NCI-H146 treated with DMSO at 0.1 percent for 48 hours (cell line): ENCODE results near the gene SPART.
"Not testable (repeated sequence)": the region's sequence is repeated elsewhere in the genome, so short reads cannot be mapped to it uniquely, and the experiment has no call there.

ENCODE experiments used
- DNase-seq: peaks from one replicate; lab custom pipeline; 2025; ENCODE audit not compliant: unreplicated experiment; lab: John Stamatoyannopoulos, UW

Gene SPART

DNA sequence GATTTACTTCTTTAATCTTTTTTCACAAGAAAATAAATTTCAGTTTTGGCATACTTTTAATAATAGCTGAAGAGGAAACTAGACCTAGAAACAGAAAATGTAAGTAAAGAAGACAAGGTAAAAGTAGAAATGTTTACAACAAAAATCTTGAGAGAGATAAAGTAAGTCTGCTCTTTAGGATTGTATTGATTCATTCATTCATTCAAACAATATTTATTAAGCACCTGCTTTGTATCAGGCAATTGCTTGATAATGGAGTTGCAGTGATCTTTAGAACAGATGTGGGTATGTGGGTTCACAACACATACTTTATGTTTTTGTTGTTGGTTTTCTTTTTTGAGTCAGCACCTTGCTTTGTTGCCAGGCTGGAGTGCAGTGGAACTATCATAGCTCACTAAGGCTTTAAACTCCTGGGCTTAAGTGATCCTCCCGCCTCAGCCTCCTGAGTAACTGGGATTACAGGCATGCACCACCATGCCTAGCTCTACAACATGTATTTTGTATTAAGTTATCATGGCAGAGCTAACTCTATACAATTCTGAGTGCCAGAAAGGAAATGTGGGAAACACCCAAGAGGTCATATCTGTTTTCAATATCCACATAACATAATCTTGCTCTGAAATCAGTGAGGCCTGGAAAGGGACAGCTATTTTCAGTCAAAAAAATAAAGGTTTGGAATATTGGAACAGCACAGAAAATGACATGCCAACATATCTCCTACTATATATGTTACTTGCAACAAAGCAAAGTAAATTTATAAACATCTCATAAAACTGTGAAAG lies 8.8 kb upstream of the SPART start:
- DNase-seq: no peak

DNA sequence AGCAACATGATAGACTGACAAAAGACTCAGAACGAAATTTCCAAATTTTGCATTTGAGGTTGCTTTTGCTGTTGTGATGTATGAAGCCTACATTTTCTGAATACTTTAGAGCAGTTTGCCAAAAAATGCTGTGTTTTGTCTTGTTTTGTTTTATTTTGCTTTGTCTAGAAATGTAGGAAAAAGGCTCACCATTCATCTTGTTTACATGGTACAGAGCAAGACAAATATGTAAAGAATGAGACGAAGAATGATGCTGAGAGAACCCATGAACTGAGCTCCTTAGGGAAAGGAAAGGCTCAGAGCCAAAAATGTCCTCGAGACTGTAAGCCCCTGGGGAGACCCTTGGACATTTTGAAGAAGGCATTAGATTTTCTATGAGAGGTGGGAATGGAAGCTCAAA lies 6.8 kb upstream of the SPART start:
- DNase-seq: no peak

DNA sequence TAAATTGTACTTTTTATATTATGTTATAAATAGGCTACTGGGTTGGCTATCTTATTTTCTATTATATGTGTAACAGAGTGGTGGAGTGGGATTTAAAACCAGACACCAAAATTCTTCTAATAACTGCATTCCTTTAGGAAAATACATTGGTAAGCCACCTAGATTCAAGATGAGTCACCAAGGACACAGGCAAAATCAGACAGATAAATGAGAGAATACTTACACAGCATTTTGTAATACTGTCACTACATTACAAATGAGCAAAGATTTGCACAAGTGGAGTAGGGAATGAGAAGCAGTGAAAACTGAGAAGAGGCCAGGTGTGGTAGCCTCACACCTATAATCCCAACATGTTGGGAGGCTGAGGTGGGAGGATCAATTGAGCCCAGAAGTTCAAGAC lies 6.2 kb upstream of the SPART start:
- DNase-seq: no peak

DNA sequence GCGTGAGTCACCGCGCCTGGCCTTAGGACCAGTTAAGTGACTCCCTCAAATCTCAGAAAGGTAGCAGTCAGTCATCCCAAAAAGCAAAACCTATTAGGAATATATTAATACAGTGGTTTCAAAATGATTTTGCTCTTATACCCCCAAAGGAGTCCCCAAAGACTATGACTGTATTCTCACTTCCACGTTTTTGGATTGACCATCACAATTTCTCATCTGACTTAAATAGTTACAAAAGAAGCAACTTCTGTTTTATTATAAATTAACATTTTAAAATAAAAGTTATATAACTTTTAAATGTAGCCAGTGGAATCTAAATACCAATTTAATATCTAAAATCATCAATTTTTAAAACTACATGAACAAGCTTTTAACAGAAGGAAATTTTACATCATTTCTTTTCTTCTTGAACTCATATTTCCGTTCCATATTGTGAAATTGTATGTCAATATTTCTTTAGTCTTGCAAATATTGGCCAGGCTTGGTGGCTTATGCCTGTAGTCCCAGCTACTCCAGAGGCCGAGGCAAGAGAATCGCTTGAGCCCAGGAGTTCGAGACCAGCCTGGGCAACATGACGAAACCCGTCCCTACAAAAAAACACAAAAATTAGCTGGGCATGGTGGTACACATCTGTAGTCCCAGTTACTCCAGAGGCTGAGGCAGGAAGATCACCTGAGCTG lies 1.5 kb upstream of the SPART start:
- no peak for DNase-seq

DNA sequence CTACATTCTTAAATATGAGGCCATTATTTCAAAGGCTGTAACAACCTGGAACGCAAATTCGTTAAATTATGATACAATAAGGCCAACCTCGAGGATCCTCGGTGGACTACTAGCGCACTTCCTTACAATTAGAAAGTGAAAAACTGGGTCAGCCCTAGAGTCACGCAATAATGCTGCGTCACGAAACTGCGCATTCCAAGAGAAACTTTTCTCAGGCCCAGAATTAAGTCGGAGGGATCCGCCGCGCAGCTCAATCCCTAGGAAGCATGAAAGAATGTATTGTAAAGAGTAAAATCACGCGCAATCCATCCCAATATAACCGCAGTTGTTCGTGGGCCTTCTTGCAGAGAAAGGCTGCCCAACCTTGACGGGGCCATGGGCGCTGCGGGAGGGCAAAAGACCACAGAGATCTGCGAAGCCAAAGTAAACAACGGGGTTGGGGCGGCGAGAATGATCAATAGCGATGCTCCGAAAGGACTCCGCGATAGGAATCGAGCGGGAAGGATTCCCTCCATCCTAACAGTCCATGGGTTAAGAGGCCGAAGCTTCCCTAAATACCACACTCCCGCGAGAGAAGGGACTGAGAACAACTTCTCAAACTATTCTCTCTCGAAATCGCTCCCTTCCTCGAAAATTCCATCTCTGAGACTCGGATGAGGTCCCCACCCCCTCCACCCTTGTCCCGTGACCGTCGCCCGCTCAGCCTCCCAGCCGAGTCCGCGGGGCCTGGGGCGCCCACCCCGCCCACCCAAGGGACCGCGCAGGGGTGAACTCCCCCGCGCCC lies 564 bp downstream of the SPART start:
- DNase-seq: no peak

DNA sequence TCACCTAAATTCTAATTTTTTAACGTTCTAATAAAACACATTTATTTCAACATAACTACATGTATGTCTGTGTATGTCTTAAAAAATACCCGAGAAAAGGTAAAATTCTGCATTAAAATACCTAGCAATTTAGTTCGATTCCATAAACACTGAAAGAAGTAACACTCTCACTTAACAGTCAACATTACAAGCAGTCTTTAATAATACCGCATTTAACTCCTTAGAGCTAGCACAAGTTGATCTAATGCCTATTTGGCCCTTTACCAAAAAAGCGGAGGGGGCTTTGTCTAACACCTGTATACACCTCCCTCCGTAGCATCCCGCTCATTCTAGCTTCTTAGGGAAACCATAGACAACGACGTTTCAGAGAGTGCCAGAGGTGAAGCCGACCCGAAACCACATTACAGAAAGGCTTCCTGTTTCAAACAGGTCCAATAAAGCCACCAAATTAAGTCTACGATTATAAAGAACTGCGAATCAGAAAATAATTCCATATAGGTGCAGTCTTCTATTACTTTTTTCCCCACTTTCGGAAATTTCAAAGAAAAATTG lies 1.2 kb downstream of the SPART start:
- DNase-seq: no peak

DNA sequence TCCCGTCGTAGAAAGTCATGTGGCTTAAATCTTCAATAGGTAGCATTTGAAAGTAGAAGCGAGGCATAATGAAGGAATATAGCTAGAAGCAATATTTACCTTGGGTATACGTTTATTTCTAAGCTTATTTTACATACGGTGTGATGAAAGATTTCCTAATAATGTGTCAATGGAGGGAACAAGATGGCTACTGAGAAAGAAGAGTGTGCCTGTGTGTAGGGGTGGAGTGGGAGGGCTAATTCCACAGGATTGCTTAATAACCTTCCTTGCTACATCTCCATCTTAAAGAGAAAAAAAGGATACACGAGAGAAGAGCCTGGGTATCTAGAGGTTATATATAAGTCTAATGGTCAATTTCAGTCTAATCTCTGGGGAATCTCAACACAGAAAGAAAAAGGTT lies 2.0 kb downstream of the SPART start:
- DNase-seq: no peak

DNA sequence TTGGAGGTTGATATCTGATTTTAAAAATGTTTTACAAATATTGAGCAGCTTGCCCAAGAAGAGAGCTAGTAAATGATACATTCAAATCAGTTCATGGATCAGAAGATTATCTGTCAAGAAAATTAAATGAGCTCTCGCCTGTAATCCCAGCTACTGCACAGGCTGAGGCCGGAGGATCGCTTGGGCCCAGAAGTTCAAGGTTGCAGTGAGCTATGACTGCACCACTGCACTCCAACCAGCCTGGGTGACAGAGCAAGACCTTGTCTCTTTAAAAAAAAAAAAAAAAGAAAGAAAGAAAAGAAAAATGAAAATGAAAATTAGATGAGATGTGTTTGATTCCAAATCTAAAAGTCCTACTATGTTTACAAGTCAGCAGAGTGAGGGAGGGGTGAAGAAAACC lies 2.4 kb downstream of the SPART start:
- no peak for DNase-seq

DNA sequence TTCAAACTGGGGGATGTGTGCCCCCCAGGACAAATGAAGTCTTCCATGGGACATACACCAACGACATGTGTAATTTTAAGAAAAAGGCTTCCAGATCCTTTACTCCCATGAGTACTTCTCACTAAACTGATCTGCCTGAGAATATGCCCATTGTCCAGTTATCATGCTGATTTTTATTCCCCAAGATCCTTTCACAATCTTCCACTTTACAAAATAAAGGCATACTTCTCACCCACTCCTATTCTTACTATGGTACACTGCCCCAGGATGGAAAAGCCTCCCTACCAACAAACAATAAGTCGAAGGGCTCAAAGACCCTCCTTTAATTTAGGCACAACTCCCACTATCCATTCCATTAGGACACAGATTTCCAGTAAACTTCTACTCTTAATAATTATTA lies 3.5 kb downstream of the SPART start:
- DNase-seq: no peak

DNA sequence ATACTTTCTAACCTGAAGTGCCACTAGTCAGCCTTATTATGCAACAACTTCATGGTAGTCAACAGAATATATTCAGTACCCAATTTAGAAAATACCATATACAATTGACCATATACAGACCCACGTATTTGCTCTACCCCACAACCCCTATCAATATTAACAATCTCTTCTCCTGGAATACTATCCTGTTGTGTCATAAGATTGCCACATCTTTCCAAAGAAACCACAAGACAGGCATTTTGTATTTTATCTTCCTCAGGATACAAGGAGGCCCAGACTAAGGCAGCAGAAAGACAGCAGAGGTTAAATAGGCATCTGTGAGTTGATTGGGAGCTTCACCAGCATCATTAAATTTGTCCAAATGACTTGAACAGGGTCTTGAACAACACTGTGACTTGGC lies 4.5 kb downstream of the SPART start:
- no peak for DNase-seq

DNA sequence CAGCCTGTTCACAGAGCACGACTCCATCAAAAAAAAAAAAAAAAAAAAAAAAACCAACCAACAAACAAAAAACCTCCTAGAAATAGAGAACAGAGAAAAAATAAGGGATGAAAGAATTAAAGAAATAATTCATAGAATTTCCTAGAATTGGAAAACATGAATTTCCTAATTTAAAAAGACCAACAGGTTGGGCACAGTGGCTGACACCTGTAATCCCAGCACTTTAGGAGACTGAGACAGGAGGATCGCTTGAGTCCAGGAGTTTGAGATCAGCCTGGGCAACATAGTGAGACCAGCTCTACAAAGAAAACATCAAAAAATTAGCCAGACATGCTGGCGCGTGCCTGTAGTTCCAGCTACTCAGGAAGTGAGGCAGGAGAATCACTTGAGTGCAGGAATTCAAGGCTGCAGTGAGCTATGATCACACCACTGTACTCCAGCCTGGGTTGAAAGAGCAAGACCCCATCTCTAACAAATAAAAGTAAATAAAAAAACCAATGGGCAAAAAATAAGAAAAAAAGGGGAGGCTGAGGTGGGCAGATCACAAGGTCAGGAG lies 6.5 kb downstream of the SPART start:
- DNase-seq: no peak

DNA sequence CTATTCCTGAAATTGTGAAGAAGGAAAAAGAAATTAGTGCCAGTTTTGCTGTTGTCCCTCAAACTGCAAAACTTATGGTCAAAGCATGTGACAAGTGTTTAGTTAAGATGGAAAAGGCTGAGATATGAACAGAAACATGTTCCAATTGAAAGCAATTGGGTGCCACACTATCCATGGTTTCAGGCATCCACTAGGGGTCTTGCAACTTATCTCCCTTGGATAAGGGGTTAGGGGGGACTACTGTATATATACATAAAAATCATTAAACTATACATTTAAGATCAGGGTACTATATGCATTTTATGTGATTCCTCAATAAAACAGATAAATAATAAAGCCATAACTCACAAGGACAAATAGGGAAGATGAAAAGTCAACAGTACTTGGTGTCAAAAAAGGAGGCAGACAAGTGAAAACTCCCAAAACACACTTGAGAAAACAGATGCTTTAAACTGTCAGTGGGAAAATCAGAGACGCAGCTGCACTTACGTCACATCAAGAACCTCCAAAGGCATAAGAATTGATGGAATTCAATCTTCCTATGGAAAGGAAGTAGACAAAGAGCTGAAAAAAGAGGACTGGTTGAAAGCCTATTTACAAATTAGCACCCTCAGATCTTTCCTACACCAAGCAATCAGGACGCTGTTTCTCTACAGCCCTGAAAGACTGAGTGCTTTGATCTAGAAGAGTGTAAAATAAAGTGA lies 8.1 kb downstream of the SPART start:
- DNase-seq: no peak

DNA sequence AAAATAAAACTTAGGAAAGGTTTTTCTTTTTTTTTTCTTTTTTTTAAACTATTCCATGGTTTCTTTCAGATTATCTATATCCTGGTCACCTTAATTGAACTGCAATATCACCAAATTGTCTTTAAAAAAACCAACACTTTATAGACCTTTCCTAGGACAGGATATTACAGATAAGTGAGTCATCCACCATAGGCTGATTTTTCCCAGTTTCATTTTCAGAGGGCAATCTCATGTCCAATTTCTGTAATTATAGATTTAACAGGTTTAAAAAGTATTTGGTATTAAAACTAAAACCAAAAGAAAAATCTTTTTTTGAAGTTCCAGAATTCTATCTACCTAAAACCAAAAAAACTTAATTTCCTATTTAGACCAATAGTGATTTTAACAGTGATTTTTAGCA lies 13.2 kb downstream of the SPART start:
- DNase-seq: no peak

DNA sequence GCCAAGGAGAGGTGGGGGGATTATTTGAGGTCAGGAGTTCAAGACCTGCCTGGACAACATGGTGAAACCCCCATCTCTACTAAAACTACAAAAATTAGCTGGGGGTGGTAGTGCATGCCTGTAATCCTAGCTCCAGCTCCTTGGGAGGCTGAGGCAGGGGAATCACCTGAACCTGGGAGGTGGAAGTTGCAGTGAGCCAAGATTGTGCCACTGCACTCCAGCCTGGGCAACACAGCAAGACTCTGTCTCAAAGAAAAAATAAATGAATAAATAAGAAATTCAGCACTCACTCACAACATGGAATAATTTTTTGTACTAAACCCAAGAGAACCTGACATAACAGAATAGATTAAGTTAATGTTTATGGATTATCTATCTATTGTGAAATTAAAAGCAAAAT lies 13.9 kb downstream of the SPART start:
- not testable (repeated sequence) for DNase-seq

DNA sequence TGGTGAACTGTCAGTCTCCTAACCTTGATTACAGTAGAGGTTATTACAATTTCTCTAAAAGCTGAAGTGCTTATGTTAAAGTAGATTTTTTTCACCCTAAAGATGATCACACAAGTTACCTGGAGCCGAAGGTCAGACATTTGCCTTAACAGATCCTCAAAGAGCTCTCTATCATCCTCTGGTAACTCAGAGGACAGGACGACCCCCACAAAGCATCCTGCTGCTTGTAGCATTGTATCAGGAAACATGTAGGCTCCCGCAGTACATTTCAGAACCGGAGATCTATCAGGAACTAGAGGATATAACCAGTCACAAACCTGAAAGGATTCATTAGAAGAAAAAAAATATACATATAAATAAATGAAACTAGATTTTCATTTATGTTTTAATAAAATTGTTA lies 14.9 kb downstream of the SPART start:
- DNase-seq: no peak

DNA sequence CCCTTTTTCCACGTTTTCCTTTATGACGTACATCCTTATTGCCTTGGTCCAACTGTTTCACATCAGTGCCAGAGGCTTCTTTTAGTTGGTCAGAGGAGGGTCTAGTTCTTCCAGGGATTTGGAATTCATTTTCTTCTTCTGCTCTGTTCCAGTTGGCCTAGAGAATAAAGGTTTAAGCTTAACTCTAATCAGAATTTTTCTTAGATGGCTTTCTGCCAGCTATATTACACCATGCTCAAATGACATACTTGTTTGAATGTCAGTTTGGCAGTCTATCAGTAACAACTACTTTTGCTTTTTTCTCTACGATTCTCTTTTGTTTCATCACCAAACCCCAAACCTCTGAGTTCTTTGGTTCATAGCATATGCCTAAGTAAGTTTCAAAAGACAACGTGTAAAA lies 16.8 kb downstream of the SPART start:
- DNase-seq: no peak

DNA sequence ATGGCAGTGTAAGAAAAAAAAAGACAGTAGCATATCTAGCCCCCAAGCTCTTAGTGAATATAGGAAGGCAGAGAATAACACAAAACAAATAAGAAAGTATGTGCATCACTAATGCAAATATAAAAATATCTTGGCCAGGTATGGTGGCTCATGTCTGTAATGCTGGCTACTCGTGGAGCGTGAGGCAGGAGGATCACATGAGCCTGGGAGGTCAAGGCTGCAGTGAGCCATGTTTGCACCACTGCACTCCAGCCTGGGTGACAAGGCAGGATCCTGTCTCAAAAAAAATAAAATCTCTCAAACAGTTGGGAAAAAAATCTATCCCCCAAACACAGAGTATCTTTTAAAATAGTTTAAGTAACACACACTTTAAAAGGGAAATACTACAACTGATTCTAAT lies 17.4 kb downstream of the SPART start:
- no peak for DNase-seq

DNA sequence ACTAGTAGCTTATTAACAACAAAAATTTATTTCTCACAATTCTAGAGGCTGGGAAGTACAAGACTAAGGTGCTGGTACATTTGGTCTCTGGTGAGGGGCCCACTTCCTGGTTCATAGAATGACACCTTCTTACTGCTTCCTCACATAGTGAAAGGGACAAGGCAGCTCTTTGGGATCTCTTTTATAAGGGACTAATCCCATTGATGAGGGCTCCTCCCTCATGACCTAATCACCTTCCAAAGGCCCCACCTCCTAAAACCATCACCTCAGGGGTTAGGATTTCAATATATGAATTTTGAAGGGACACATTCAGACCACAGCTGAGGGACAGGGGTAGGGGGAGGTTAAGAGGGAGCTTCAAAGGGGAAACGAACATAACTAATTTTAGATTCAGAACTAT lies 20.3 kb downstream of the SPART start:
- no peak for DNase-seq

DNA sequence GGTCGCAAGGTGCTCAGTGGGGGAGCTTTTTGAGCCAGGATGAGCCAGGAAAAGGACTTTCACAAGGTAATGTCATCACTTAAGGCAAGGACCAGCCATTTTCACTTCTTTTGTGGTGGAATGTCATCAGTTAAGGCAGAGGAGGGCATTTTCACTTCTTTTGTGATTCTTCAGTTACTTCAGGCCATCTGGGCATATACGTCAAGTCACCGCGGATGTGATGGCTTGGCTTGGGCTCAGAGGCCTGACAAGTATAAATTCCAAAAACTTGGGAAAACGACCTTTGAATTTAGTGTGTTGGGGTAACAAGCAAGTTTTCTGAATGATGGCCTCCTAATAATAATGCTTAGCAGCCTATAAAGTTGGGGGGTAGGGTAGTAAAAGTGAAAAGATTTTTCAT lies 21.3 kb downstream of the SPART start:
- DNase-seq: not testable (repeated sequence)

DNA sequence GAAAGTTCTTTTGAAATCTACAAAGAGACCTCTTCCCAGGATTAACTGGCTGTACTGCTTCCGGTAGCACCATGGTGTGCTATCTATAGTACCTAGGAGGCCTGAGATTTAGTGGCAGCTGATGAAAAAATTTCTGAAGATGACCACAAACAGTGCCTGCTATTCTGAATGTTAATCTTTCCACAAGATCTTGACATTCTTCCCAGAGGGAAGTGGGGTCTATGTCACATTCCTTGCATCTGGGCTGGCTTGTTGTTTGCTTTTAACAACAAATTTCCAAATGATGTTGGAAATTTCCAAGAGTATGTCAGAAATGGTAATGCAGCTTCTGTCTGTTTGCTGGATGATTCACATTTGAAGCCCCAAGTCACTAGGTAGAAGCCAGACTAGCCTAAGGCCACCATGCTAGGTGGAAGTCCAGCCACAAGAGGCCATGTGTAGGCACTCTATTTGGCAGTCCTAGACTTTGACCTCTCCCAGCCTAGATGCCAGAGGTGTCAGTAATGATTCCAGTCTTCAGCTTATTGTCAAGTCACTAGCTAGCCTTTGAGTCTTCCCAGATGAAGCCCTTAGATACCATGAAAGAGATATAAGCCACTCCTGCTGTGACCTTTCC lies 22.1 kb downstream of the SPART start:
- DNase-seq: no peak
